HEK293 (cell line): ENCODE measurements around the gene MACROD1.

Experiments
- KLF7 ChIP-seq: fragments of 450-650 bp; formaldehyde crosslinking; IDR thresholded peaks from 2 replicates; pipeline ENCODE4 v1.5.1; 2016; ENCODE audit warnings: missing biosample characterization, missing genetic modification characterization, borderline replicate concordance
- MYNN ChIP-seq: fragments of 450-650 bp; formaldehyde crosslinking; IDR thresholded peaks from 2 replicates; pipeline ENCODE4 v1.5.1; 2016; ENCODE audit warnings: missing biosample characterization, missing genetic modification characterization, borderline replicate concordance
- ZBTB20 ChIP-seq: fragments of 450-650 bp; formaldehyde crosslinking; IDR thresholded peaks from 2 replicates; pipeline ENCODE4 v1.5.1; 2016; ENCODE audit warnings: missing biosample characterization, missing genetic modification characterization
- ZFHX2 ChIP-seq: fragments of 450-650 bp; formaldehyde crosslinking; conservative IDR thresholded peaks from 2 replicates; pipeline ENCODE4 v1.5.1; 2016; ENCODE audit warnings: missing biosample characterization, missing genetic modification characterization
- ZNF10 ChIP-seq: fragments of 450-650 bp; formaldehyde crosslinking; IDR thresholded peaks from 2 replicates; pipeline ENCODE4 v1.5.1; 2017; ENCODE audit warnings: missing biosample characterization, missing genetic modification characterization
- ZNF114 ChIP-seq: fragments of 450-650 bp; formaldehyde crosslinking; IDR thresholded peaks from 2 replicates; pipeline ENCODE4 v1.5.0; 2017; ENCODE audit warnings: missing biosample characterization, missing genetic modification characterization
- ZNF140 ChIP-seq: fragments of 450-650 bp; formaldehyde crosslinking; IDR thresholded peaks from 2 replicates; pipeline ENCODE4 v1.5.1; 2016; ENCODE audit warnings: missing biosample characterization, missing genetic modification characterization
- ZNF211 ChIP-seq: fragments of 450-650 bp; formaldehyde crosslinking; IDR thresholded peaks from 2 replicates; pipeline ENCODE4 v1.5.1; 2016; ENCODE audit warnings: low read depth, missing biosample characterization, missing genetic modification characterization
- ZNF292 ChIP-seq: fragments of 450-650 bp; formaldehyde crosslinking; IDR thresholded peaks from 2 replicates; pipeline ENCODE4 v1.5.1; 2016; ENCODE audit warnings: low read depth, missing biosample characterization, missing genetic modification characterization, borderline replicate concordance
- ZNF324 ChIP-seq: fragments of 450-650 bp; formaldehyde crosslinking; IDR thresholded peaks from 2 replicates; pipeline ENCODE4 v1.5.1; 2016; ENCODE audit warnings: missing biosample characterization, missing genetic modification characterization
- ZNF404 ChIP-seq: fragments of 450-650 bp; formaldehyde crosslinking; IDR thresholded peaks from 2 replicates; pipeline ENCODE4 v1.5.1; 2017; ENCODE audit warnings: missing biosample characterization, missing genetic modification characterization
- ZNF510 ChIP-seq: fragments of 450-650 bp; formaldehyde crosslinking; IDR thresholded peaks from 2 replicates; pipeline ENCODE4 v1.5.1; 2018; ENCODE audit warnings: mild to moderate bottlenecking, missing genetic modification characterization, missing biosample characterization; ENCODE audit not compliant: insufficient replicate concordance
- ZNF529 ChIP-seq: fragments of 450-650 bp; formaldehyde crosslinking; IDR thresholded peaks from 2 replicates; pipeline ENCODE4 v1.5.1; 2017; ENCODE audit warnings: missing genetic modification characterization, missing biosample characterization; ENCODE audit not compliant: insufficient replicate concordance
- ZNF558 ChIP-seq: fragments of 450-650 bp; formaldehyde crosslinking; IDR thresholded peaks from 2 replicates; pipeline ENCODE4 v1.5.1; 2016; ENCODE audit warnings: missing biosample characterization, missing genetic modification characterization
- ZNF776 ChIP-seq: fragments of 450-650 bp; formaldehyde crosslinking; IDR thresholded peaks from 2 replicates; pipeline ENCODE4 v1.5.0; 2017; ENCODE audit warnings: missing biosample characterization, missing genetic modification characterization, borderline replicate concordance
- ZNF837 ChIP-seq: fragments of 450-650 bp; formaldehyde crosslinking; IDR thresholded peaks from 2 replicates; pipeline ENCODE4 v1.5.1; 2016; ENCODE audit warnings: missing biosample characterization, missing genetic modification characterization
- ZXDB ChIP-seq: fragments of 450-650 bp; formaldehyde crosslinking; IDR thresholded peaks from 2 replicates; pipeline ENCODE4 v1.5.1; 2016; ENCODE audit warnings: missing biosample characterization, missing genetic modification characterization
- TF ChIP-seq, protein P1 (sequence below): fragments of 450-650 bp; formaldehyde crosslinking; IDR thresholded peaks from 2 replicates; pipeline ENCODE4 v1.5.1; 2016; ENCODE audit warnings: missing biosample characterization, missing genetic modification characterization, borderline replicate concordance
- TF ChIP-seq, protein P2 (sequence below): fragments of 450-650 bp; IDR thresholded peaks from 2 replicates; pipeline ENCODE4 v1.5.1; 2018; ENCODE audit warnings: missing biosample characterization, mild to moderate bottlenecking, missing genetic modification characterization
- TF ChIP-seq, protein P3 (sequence below): fragments of 450-650 bp; formaldehyde crosslinking; IDR thresholded peaks from 2 replicates; pipeline ENCODE4 v1.5.1; 2016; ENCODE audit warnings: missing biosample characterization, missing genetic modification characterization
- TF ChIP-seq, protein P4 (sequence below): fragments of 450-650 bp; formaldehyde crosslinking; IDR thresholded peaks from 2 replicates; pipeline ENCODE4 v1.5.1; 2016; ENCODE audit warnings: missing biosample characterization, missing genetic modification characterization
- TF ChIP-seq, protein P5 (sequence below): fragments of 450-650 bp; formaldehyde crosslinking; IDR thresholded peaks from 2 replicates; pipeline ENCODE4 v1.5.1; 2016; ENCODE audit warnings: missing biosample characterization, missing genetic modification characterization
- TF ChIP-seq, protein P6 (sequence below): fragments of 450-650 bp; formaldehyde crosslinking; IDR thresholded peaks from 2 replicates; pipeline ENCODE4 v1.5.1; 2016; ENCODE audit warnings: missing biosample characterization, missing genetic modification characterization
- TF ChIP-seq, protein P7 (sequence below): fragments of 450-650 bp; formaldehyde crosslinking; IDR thresholded peaks from 2 replicates; pipeline ENCODE4 v1.5.1; 2017; ENCODE audit warnings: missing biosample characterization, missing genetic modification characterization
- TF ChIP-seq, protein P8 (sequence below): fragments of 450-650 bp; formaldehyde crosslinking; IDR thresholded peaks from 2 replicates; pipeline ENCODE4 v1.5.1; 2017; ENCODE audit warnings: missing biosample characterization, missing genetic modification characterization

MACROD1 gene

DNA sequence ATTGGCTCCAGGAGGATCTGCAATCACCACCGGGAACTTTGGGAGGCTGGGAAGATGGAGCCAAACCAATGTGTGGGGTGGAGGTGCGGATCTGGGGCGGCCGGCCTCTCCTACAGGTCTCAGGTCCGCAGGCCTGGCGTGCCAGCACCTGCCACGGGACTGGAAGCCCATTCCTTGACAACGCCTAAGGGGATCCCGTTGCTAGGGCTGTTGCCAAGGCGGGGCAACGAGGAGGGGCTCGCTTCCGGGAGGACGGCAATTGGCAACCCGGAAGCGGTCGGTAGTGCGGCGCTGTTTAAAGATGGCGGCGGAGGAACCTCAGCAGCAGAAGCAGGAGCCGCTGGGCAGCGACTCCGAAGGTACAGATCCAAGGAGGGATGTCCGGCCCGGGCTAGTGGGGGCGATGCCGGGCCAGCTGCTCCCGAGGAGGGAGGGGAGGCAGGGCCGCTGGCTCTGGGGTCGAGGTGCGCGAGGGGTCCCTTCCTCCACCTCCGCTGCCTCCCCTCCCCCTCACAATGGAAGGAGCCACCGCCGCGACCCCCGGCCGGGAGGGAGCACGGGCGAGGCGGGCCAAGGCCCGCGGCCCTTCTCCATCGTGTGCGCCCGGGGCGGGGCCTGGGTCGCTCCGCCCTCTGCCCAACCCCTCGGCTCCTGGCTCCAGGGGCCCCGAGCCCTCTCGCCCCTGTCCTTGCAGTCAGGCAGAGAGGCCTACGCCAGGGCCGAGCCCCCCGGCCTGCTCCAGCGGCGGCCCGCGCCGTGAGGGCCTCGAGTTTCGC is 179.6 kb downstream of the MACROD1 start, which contains the start of gene OTUB1 (continued):
- TF ChIP-seq, protein P1, sequence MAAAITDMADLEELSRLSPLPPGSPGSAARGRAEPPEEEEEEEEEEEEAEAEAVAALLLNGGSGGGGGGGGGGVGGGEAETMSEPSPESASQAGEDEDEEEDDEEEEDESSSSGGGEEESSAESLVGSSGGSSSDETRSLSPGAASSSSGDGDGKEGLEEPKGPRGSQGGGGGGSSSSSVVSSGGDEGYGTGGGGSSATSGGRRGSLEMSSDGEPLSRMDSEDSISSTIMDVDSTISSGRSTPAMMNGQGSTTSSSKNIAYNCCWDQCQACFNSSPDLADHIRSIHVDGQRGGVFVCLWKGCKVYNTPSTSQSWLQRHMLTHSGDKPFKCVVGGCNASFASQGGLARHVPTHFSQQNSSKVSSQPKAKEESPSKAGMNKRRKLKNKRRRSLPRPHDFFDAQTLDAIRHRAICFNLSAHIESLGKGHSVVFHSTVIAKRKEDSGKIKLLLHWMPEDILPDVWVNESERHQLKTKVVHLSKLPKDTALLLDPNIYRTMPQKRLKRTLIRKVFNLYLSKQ (tag by site-specific recombination): no peak
- TF ChIP-seq ZXDB (tag by site-specific recombination) (peak; percentile 75), ZNF140 (tag by site-specific recombination) (no peak), ZNF837 (no peak), ZNF510 (tag by site-specific recombination) (no peak), ZNF292 (tag by site-specific recombination) (no peak), ZNF324 (peak; percentile 53; the same call in 1 of the 2 replicates), ZNF558 (tag by site-specific recombination) (no peak), ZNF10 (tag by site-specific recombination) (peak; percentile 79; the same call in 1 of the 2 replicates), ZNF211 (tag by site-specific recombination) (no peak), ZBTB20 (tag by site-specific recombination) (peak; percentile 64; the same call in 1 of the 2 replicates), ZNF776 (no peak), MYNN (peak; percentile 97), KLF7 (tag by site-specific recombination) (peak; percentile 70; the same call in 1 of the 2 replicates), ZNF529 (tag by site-specific recombination) (no peak), ZNF114 (tag by site-specific recombination) (no peak), ZFHX2 (tag by site-specific recombination) (0 out of 2 replicates have a peak, but pooled peaks have one; percentile 5), ZNF404 (no peak)
- TF ChIP-seq, protein P2, sequence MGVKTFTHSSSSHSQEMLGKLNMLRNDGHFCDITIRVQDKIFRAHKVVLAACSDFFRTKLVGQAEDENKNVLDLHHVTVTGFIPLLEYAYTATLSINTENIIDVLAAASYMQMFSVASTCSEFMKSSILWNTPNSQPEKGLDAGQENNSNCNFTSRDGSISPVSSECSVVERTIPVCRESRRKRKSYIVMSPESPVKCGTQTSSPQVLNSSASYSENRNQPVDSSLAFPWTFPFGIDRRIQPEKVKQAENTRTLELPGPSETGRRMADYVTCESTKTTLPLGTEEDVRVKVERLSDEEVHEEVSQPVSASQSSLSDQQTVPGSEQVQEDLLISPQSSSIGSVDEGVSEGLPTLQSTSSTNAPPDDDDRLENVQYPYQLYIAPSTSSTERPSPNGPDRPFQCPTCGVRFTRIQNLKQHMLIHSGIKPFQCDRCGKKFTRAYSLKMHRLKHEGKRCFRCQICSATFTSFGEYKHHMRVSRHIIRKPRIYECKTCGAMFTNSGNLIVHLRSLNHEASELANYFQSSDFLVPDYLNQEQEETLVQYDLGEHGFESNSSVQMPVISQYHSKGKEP: peak; percentile 3; the same call in 1 of the 2 replicates
- TF ChIP-seq, protein P3, sequence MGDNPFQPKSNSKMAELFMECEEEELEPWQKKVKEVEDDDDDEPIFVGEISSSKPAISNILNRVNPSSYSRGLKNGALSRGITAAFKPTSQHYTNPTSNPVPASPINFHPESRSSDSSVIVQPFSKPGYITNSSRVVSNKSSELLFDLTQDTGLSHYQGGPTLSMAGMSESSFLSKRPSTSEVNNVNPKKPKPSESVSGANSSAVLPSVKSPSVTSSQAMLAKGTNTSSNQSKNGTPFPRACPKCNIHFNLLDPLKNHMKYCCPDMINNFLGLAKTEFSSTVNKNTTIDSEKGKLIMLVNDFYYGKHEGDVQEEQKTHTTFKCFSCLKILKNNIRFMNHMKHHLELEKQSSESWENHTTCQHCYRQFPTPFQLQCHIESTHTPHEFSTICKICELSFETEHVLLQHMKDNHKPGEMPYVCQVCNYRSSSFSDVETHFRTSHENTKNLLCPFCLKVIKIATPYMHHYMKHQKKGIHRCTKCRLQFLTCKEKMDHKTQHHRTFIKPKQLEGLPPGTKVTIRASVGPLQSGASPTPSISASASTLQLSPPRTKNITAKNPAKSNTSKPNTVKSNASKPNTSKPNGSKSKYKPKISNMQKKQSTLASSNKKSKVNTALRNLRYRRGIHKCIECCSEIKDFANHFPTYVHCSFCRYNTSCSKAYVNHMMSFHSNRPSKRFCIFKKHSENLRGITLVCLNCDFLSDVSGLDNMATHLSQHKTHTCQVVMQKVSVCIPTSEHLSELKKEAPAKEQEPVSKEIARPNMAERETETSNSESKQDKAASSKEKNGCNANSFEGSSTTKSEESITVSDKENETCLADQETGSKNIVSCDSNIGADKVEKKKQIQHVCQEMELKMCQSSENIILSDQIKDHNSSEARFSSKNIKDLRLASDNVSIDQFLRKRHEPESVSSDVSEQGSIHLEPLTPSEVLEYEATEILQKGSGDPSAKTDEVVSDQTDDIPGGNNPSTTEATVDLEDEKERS (tag by site-specific recombination): no peak
- TF ChIP-seq, protein P4, sequence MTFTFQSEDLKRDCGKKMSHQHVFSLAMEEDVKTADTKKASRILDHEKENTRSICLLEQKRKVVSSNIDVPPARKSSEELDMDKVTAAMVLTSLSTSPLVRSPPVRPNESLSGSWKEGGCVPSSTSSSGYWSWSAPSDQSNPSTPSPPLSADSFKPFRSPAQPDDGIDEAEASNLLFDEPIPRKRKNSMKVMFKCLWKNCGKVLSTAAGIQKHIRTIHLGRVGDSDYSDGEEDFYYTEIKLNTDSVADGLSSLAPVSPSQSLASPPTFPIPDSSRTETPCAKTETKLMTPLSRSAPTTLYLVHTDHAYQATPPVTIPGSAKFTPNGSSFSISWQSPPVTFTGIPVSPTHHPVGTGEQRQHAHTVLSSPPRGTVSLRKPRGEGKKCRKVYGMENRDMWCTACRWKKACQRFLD (tag by site-specific recombination): no peak
- TF ChIP-seq, protein P5, sequence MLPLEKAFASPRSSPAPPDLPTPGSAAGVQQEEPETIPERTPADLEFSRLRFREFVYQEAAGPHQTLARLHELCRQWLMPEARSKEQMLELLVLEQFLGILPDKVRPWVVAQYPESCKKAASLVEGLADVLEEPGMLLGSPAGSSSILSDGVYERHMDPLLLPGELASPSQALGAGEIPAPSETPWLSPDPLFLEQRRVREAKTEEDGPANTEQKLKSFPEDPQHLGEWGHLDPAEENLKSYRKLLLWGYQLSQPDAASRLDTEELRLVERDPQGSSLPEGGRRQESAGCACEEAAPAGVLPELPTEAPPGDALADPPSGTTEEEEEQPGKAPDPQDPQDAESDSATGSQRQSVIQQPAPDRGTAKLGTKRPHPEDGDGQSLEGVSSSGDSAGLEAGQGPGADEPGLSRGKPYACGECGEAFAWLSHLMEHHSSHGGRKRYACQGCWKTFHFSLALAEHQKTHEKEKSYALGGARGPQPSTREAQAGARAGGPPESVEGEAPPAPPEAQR (tag by site-specific recombination): no peak
- TF ChIP-seq, protein P6, sequence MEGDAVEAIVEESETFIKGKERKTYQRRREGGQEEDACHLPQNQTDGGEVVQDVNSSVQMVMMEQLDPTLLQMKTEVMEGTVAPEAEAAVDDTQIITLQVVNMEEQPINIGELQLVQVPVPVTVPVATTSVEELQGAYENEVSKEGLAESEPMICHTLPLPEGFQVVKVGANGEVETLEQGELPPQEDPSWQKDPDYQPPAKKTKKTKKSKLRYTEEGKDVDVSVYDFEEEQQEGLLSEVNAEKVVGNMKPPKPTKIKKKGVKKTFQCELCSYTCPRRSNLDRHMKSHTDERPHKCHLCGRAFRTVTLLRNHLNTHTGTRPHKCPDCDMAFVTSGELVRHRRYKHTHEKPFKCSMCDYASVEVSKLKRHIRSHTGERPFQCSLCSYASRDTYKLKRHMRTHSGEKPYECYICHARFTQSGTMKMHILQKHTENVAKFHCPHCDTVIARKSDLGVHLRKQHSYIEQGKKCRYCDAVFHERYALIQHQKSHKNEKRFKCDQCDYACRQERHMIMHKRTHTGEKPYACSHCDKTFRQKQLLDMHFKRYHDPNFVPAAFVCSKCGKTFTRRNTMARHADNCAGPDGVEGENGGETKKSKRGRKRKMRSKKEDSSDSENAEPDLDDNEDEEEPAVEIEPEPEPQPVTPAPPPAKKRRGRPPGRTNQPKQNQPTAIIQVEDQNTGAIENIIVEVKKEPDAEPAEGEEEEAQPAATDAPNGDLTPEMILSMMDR (tag by site-specific recombination): no peak
- TF ChIP-seq, protein P7, sequence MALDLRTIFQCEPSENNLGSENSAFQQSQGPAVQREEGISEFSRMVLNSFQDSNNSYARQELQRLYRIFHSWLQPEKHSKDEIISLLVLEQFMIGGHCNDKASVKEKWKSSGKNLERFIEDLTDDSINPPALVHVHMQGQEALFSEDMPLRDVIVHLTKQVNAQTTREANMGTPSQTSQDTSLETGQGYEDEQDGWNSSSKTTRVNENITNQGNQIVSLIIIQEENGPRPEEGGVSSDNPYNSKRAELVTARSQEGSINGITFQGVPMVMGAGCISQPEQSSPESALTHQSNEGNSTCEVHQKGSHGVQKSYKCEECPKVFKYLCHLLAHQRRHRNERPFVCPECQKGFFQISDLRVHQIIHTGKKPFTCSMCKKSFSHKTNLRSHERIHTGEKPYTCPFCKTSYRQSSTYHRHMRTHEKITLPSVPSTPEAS (tag by site-specific recombination): no peak
- TF ChIP-seq, protein P8, sequence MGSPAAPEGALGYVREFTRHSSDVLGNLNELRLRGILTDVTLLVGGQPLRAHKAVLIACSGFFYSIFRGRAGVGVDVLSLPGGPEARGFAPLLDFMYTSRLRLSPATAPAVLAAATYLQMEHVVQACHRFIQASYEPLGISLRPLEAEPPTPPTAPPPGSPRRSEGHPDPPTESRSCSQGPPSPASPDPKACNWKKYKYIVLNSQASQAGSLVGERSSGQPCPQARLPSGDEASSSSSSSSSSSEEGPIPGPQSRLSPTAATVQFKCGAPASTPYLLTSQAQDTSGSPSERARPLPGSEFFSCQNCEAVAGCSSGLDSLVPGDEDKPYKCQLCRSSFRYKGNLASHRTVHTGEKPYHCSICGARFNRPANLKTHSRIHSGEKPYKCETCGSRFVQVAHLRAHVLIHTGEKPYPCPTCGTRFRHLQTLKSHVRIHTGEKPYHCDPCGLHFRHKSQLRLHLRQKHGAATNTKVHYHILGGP: no peak
